Glutamatergic neuron (in vitro differentiated cells): Measurements from ENCODE around the gene SYNPR. TPM values are rescaled to one million over a fixed set of nuclear protein-coding genes. Genes with fewer than 3 reads are reported as not detected.

Experiments
- DNase-seq: peaks from one replicate; pipeline ENCODE4 v3.0.0; 2022
- H3K27ac Mint-ChIP-seq: one replicate; pipeline ENCODE4 v1.8.0; 2020; ENCODE audit warnings: mild to moderate bottlenecking, mixed read lengths, inconsistent platforms; ENCODE audit not compliant: unreplicated experiment
- H3K27me3 Mint-ChIP-seq: one replicate; pipeline ENCODE4 v1.8.0; 2020; ENCODE audit warnings: mild to moderate bottlenecking, moderate library complexity, mixed read lengths, inconsistent platforms; ENCODE audit not compliant: unreplicated experiment
- H3K36me3 Mint-ChIP-seq: one replicate; pipeline ENCODE4 v1.8.0; 2020; ENCODE audit warnings: mild to moderate bottlenecking, mixed read lengths, inconsistent platforms; ENCODE audit not compliant: unreplicated experiment
- H3K4me1 Mint-ChIP-seq: one replicate; pipeline ENCODE4 v1.8.0; 2020; ENCODE audit warnings: mild to moderate bottlenecking, low read depth, mixed read lengths, inconsistent platforms; ENCODE audit not compliant: unreplicated experiment
- H3K4me3 Mint-ChIP-seq: one replicate; pipeline ENCODE4 v1.8.0; 2020; ENCODE audit warnings: mild to moderate bottlenecking, mixed read lengths, inconsistent platforms; ENCODE audit not compliant: unreplicated experiment
- H3K9me3 Mint-ChIP-seq: one replicate; pipeline ENCODE4 v1.8.0; 2020; ENCODE audit warnings: mild to moderate bottlenecking, moderate library complexity, mixed read lengths, inconsistent platforms; ENCODE audit not compliant: unreplicated experiment
- total RNA-seq: library from RNA; stranded (reverse); fragmentation: NEBNext Ultra II Directional; extraction: Animal tissue kit (Norgen Biotek cat#: 25700); gene quantifications from one replicate; pipeline ENCODE4 v1.2.1, GENCODE V29; 2021; ENCODE audit not compliant: unreplicated experiment
- TF ChIP-seq, protein P1 (sequence below): fragments of 200-600 bp; sonication (generic); IDR thresholded peaks from one replicate; pipeline ENCODE4 v1.5.0; 2021; ENCODE audit not compliant: partially characterized antibody, unreplicated experiment

SYNPR gene
- total RNA-seq, 1 donor from 2014 or later: 6.1 TPM

DNA sequence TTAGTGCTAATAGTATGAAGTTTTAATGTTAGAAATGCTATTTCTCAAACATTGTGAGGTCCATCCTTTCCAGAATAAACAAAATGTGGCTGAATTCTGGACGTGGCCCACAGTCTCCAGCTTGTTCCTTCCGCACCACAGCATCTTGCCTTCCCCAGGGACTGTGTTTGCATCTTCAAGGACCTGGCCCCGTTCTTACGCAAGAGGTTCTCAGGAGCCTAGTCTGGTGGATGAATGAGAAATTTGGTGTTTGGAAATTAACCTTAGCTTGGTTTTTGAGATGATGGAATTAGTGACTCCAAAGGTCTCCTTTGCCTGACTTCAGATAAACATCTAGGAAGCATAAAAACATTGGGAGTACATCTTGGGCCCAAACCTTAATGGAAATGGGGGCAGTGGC is 18.1 kb downstream of the SYNPR start:
- no peak overlapping the region for H3K27ac Mint-ChIP-seq
- peaks cover 9% of the 10 kb centered on the region for H3K36me3 Mint-ChIP-seq
- no peak for DNase-seq

GRCh38 chr3:63303238-63303637 is 25.1 kb downstream of the SYNPR start:
- no peaks in the 10 kb centered on the region for H3K9me3 Mint-ChIP-seq
- TF ChIP-seq, protein P1, sequence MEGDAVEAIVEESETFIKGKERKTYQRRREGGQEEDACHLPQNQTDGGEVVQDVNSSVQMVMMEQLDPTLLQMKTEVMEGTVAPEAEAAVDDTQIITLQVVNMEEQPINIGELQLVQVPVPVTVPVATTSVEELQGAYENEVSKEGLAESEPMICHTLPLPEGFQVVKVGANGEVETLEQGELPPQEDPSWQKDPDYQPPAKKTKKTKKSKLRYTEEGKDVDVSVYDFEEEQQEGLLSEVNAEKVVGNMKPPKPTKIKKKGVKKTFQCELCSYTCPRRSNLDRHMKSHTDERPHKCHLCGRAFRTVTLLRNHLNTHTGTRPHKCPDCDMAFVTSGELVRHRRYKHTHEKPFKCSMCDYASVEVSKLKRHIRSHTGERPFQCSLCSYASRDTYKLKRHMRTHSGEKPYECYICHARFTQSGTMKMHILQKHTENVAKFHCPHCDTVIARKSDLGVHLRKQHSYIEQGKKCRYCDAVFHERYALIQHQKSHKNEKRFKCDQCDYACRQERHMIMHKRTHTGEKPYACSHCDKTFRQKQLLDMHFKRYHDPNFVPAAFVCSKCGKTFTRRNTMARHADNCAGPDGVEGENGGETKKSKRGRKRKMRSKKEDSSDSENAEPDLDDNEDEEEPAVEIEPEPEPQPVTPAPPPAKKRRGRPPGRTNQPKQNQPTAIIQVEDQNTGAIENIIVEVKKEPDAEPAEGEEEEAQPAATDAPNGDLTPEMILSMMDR: no peak
- no peak overlapping the region for H3K27ac Mint-ChIP-seq
- no peak for DNase-seq
- no peak overlapping the region for H3K4me3 Mint-ChIP-seq
- H3K27me3 Mint-ChIP-seq: peaks cover 2% of the 10 kb centered on the region
- H3K4me1 Mint-ChIP-seq: no peaks in the 10 kb centered on the region
- H3K36me3 Mint-ChIP-seq: peaks cover 2% of the 10 kb centered on the region

More for the DNA sequence above, 18.1 kb downstream of the SYNPR start:
- H3K9me3 Mint-ChIP-seq: no peaks in the 10 kb centered on the region
- TF ChIP-seq, protein P1: no peak
- no peaks in the 10 kb centered on the region for H3K4me1 Mint-ChIP-seq
- peaks cover 2% of the 10 kb centered on the region for H3K27me3 Mint-ChIP-seq
- no peak overlapping the region for H3K4me3 Mint-ChIP-seq

- H3K27me3 Mint-ChIP-seq: peaks cover 4% of the 10 kb centered on the region
- H3K4me1 Mint-ChIP-seq: no peaks in the 10 kb centered on the region
- TF ChIP-seq, protein P1: no peak
- no peak overlapping the region for H3K27ac Mint-ChIP-seq
- H3K4me3 Mint-ChIP-seq: no peak overlapping the region
- H3K9me3 Mint-ChIP-seq: no peaks in the 10 kb centered on the region
- DNase-seq: no peak
- H3K36me3 Mint-ChIP-seq: no peaks in the 10 kb centered on the region
Observed at GRCh38 chr3:63304421-63304820, 26.3 kb downstream of the SYNPR start.

- H3K9me3 Mint-ChIP-seq: no peaks in the 10 kb centered on the region
- no peaks in the 10 kb centered on the region for H3K36me3 Mint-ChIP-seq
- H3K27ac Mint-ChIP-seq: no peak overlapping the region
- no peak overlapping the region for H3K4me3 Mint-ChIP-seq
- TF ChIP-seq, protein P1: no peak
- no peaks in the 10 kb centered on the region for H3K4me1 Mint-ChIP-seq
- no peak for DNase-seq
- peaks cover 6% of the 10 kb centered on the region for H3K27me3 Mint-ChIP-seq
Observed at GRCh38 chr3:63308072-63308471, 30.0 kb downstream of the SYNPR start.

- H3K27ac Mint-ChIP-seq: no peak overlapping the region
- no peak overlapping the region for H3K4me3 Mint-ChIP-seq
- TF ChIP-seq, protein P1: no peak
- H3K36me3 Mint-ChIP-seq: no peaks in the 10 kb centered on the region
- H3K27me3 Mint-ChIP-seq: peaks cover 8% of the 10 kb centered on the region
- no peak for DNase-seq
- H3K9me3 Mint-ChIP-seq: no peaks in the 10 kb centered on the region
- no peaks in the 10 kb centered on the region for H3K4me1 Mint-ChIP-seq
Observed at GRCh38 chr3:63309768-63310167, 31.7 kb downstream of the SYNPR start.
